Urinary bladder (tissue), 4 donors: ENCODE measurements around the gene PANK3. TPM values are rescaled to one million over a fixed set of nuclear protein-coding genes. Genes with fewer than 3 reads are reported as not detected.
A peak's percentile ranks its signal among the peaks of the same experiment; 100 is the strongest.

Source experiments
- DNase-seq: peaks from one replicate; pipeline ENCODE4 v3.0.0-alpha.2; 2015; ENCODE audit errors: extremely low spot score
- H3K27ac ChIP-seq: one replicate; pipeline ENCODE4 v1.5.1; 2013; ENCODE audit warnings: low read depth, mild to moderate bottlenecking, moderate library complexity
- H3K36me3 ChIP-seq: one replicate; pipeline ENCODE4 v1.6.1; 2013; ENCODE audit warnings: mild to moderate bottlenecking, moderate library complexity; ENCODE audit not compliant: insufficient read depth
- H3K4me1 ChIP-seq: one replicate; pipeline ENCODE4 v1.6.1; 2013; ENCODE audit warnings: mild to moderate bottlenecking, moderate library complexity; ENCODE audit not compliant: insufficient read depth
- H3K4me3 ChIP-seq: one replicate; pipeline ENCODE4 v1.5.1; 2013; ENCODE audit warnings: low read depth, low read length
- WGBS: extraction: QIAGEN DNeasy Blood & Tissue Kit; methylation state at CpG from one replicate; pipeline ENCODE4 v1.1.7; 2013; 5-methylcytosine and 5-hydroxymethylcytosine counted together
- polyA plus RNA-seq: library from polyadenylated mRNA; stranded (reverse); fragments of 200-250 nt; gene quantifications from one replicate; pipeline ENCODE4 v1.2.3, GENCODE V29; 2013
- small RNA-seq: library from RNA; depleted of rRNA; stranded (forward); fragments of <200 nt; gene quantifications from one replicate; pipeline ENCODE3, GENCODE V24; 2014
- total RNA-seq: library from RNA; depleted of rRNA; stranded (reverse); fragments of >200 nt; gene quantifications from one replicate; pipeline ENCODE4 v1.2.3, GENCODE V29; 2014
- donor health status: healthy with polysubstance abuse.
- donor health status: healthy.

PANK3 gene
- total and polyA plus RNA-seq, 2 donors, result 12.3 to 116 TPM

DNA sequence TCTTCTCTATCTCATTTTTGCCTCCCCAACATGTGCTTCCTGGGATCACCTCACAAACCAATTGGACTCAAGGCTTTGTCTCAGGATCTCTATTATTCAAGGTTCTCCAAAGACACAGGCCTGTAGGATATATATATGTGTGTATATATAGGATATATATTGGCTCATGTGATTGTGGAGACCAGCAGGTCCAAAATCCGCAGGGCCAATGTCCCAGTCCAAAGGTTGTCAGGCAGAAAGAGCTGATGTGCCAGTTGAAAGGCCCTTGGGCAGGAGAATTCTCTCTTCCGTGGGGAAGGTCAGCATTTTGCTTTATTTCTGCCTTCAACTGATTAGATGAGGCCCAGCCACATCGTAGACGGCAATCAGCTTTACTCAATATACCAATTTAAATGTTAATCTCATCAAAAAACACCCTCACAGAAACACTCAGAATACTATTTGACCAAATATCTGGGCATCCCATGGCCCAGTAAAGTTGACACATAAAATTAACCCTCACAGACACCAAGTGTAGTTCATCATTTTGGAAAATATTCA is 51.3 kb downstream of the PANK3 start:
- 86% methylated on average over 4 of the region's 4 CpGs for WGBS
- H3K4me3 ChIP-seq, result no peak overlapping the region
- no peak overlapping the region for H3K27ac ChIP-seq
- H3K4me1 ChIP-seq, result no peaks in the 10 kb centered on the region
- DNase-seq, result no peak
- H3K36me3 ChIP-seq, result no peaks in the 10 kb centered on the region

DNA sequence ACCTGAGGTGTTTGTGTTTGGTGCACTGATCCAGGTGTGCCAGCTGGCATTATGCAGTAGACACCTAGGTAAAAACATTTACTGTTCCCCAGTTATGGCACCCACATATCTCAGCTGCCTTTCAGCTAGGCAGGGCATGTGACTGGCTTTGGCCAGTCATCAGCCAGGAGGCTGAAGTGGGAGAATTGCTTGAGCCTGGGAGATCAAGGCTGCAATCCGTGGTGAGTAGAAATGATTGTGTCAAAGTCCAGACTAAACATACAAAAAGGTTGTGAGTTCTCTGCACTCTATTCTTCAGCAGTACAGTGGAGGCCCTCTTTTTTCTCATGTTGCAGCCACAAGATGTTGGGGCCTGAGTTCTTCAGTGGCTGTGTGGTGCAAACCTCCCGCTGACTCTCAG is 53.3 kb downstream of the PANK3 start:
- Histone ChIP-seq H3K27ac (no peak overlapping the region), H3K36me3 (no peaks in the 10 kb centered on the region), H3K4me1 (no peaks in the 10 kb centered on the region), H3K4me3 (no peak overlapping the region)
- 73% methylated on average over 2 of the region's 2 CpGs for WGBS
- DNase-seq, result no peak

DNA sequence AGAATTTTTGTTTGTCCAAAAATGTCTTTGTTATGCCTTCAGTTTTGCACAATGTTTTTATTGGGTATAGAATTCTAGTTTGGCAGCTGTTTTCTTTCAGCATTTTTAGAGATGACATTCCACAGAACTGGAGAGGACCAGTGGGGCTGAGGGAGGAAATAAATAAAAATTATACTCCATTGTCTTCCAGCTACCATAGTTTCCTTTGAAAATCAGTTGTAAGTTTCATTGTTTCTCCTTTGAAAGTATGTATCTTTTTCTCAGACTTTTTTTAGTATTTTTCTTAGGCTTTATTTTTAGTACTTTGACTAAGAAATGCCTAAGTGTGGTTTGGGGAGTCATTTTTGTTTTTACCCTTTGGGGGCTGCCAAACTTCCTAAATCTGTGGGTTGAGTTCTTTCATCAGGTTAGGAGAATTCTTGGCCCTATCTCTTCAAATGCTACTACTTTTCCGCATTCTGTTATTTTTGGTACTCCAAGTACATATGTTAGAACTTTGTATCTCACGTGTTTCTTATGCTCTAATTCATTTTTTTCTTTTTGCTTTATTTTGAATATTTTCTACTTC is 65.2 kb downstream of the PANK3 start:
- DNase-seq, result no peak
- peaks cover 18% of the 10 kb centered on the region for H3K36me3 ChIP-seq
- no peak overlapping the region for H3K27ac ChIP-seq
- WGBS, result 98% methylated on average over 2 of the region's 2 CpGs
- no peaks in the 10 kb centered on the region for H3K4me1 ChIP-seq
- no peak overlapping the region for H3K4me3 ChIP-seq

DNA sequence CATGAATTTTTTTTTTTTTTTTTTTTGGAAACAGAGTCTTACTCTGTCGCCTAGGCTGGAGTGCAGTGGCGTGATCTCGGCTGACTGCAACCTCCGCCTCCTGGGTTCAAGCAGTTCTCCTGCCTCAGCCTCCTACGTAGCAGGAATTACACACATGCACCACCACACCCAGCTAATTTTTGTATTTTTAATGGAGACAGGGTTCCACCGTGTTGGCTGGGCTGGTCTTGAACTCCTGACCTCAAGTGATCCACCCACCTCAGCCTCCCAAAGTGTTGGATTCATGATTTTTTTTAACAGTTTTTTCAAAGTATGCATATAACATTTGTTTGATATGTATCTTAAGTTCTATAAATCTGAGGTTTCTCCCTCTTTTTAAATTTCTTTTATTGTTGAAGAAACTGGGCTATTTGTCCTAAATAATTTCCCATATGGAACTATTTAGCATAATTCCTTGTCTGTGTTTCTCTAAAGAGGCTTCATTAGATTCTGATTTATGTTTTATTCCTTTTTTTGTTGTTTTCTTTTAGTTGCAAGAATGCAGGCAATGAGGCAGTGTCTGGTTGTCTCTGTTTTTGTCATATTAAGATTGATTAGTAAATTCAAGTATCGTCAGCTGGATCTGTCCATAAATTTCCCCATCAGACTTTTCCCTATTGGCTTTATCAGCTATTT is 76.5 kb downstream of the PANK3 start:
- Histone ChIP-seq H3K36me3 (peaks cover 2% of the 10 kb centered on the region), H3K4me1 (no peaks in the 10 kb centered on the region), H3K27ac (no peak overlapping the region), H3K4me3 (no peak overlapping the region)
- WGBS, result 86% methylated on average over 7 of the region's 7 CpGs
- no peak for DNase-seq

Small RNAs within 50 kb of the gene (small RNA-seq; reads per million reads assigned to genes)
- gene MIR103A1, result 1.2 reads per million, percentile 78 among the genes with 10 or more reads in this experiment

Other genes with a start within 250 kb of the PANK3 start
- 230 TPM for gene RARS1, start 92.9 kb downstream of the PANK3 start, total RNA-seq
- 32.3 TPM for gene RARS1, start 92.9 kb downstream of the PANK3 start, polyA plus RNA-seq
- 2.4 TPM for gene FBLL1, start 50.1 kb downstream of the PANK3 start, total RNA-seq
- gene FBLL1, start 50.1 kb downstream of the PANK3 start, polyA plus RNA-seq, result 0.92 TPM